ENCODE measurements around the gene WRAP73. TPM values are rescaled to one million over a fixed set of nuclear protein-coding genes. Genes with fewer than 3 reads are reported as not detected.

The WRAP73 gene
- total RNA-seq, 1 donor from 2014 or later = 47.7 TPM

DNA sequence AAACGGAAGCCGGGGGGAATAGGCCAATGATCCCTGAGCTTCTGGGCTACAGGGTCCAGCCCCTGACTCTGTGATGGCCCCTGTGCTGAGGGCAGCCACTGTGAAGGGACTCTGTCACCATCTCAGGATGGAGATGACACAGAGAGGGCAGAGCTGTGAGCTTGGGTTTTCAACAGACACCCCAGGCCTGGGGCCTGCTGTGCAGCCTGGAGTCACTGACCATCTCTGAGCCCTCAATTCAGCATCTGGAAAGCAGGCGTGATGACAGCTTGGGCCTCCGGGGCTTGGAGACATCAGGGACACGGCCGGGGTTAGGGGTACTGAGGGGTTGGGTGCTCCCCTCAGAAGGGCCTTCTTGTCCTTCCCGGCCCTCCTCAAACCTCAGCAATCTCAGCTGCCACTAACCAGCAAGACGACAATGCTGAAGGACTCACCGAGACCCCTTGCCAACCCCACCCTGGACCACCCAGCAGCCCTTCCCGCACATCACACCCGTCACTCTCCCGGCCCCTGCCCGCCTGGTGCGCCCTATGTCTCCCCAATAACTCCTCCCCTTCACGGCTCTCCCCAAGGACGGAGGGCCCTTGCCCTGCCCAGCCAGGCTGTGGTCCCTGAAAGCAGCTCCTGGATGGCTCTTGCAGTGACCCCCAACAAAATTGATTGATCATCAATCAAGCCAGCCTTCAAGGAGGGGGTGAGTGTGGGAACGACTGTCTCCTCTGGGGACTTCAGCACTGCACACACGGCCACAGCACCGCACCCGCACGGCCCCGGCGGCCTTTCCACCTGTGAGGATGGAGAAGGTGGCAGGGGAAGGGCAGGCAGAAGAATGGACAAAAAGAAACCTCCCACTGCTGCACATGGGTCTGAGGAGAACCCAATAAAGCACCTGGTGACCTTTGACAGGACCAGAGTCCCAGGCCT lies 42.9 kb downstream of the WRAP73 start:
- Mint-ChIP-seq H3K36me3 (ENCODE audit: unreplicated experiment) (no peaks in the 10 kb centered on the region), H3K27ac (ENCODE audit: unreplicated experiment) (no peak overlapping the region), H3K9me3 (ENCODE audit: unreplicated experiment) (peaks cover 4% of the 10 kb centered on the region), H3K4me1 (ENCODE audit: low read depth, unreplicated experiment) (peaks cover 21% of the 10 kb centered on the region), H3K27me3 (ENCODE audit: unreplicated experiment) (peaks cover 8% of the 10 kb centered on the region), H3K4me3 (ENCODE audit: unreplicated experiment) (no peak overlapping the region)
- no peak for DNase-seq
- TF ChIP-seq, protein P1, sequence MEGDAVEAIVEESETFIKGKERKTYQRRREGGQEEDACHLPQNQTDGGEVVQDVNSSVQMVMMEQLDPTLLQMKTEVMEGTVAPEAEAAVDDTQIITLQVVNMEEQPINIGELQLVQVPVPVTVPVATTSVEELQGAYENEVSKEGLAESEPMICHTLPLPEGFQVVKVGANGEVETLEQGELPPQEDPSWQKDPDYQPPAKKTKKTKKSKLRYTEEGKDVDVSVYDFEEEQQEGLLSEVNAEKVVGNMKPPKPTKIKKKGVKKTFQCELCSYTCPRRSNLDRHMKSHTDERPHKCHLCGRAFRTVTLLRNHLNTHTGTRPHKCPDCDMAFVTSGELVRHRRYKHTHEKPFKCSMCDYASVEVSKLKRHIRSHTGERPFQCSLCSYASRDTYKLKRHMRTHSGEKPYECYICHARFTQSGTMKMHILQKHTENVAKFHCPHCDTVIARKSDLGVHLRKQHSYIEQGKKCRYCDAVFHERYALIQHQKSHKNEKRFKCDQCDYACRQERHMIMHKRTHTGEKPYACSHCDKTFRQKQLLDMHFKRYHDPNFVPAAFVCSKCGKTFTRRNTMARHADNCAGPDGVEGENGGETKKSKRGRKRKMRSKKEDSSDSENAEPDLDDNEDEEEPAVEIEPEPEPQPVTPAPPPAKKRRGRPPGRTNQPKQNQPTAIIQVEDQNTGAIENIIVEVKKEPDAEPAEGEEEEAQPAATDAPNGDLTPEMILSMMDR (IDR thresholded peaks at IDR 0.05; ENCODE audit: partially characterized antibody, unreplicated experiment) = no peak

DNA sequence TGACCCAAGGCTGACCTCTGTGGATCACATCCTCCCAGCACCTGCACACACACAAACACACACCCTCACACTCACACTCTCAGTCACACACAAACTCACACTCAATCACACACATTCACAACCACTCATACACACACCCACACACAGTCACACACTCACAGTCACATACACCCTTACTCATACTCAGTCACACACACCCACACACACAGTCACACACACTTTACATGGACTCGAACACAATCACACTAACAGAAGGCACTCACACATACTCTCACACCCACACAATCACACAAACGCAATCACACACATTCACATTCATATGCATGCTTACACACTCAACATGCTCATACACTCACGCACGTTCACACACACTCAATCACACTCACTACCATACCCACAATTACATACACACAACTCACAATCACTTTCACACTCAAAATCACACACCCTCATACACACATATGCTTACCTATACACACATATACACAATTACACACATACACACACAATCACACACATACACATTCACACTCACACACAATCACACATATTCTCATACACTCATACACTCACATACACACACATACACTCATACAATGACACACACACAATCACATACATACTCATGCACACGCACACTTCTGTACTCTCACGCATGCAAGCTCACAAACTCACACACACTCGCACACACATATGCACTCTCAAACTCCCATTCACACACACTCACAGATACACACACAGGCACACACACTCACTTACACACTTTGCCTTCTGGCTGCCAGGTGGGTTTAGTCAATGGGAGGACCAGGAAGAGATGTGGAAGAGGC lies 44.7 kb downstream of the WRAP73 start:
- DNase-seq = no peak
- TF ChIP-seq, protein P1 (IDR thresholded peaks at IDR 0.05; ENCODE audit: partially characterized antibody, unreplicated experiment) = no peak
- Mint-ChIP-seq H3K36me3 (ENCODE audit: unreplicated experiment) (no peaks in the 10 kb centered on the region), H3K27me3 (ENCODE audit: unreplicated experiment) (peaks cover 4% of the 10 kb centered on the region), H3K4me1 (ENCODE audit: low read depth, unreplicated experiment) (peaks cover 20% of the 10 kb centered on the region), H3K9me3 (ENCODE audit: unreplicated experiment) (peaks cover 4% of the 10 kb centered on the region), H3K27ac (ENCODE audit: unreplicated experiment) (no peak overlapping the region), H3K4me3 (ENCODE audit: unreplicated experiment) (no peak overlapping the region)

GRCh38 chr1:3604468-3604974 lies 45.4 kb downstream of the WRAP73 start:
- Mint-ChIP-seq H3K36me3 (ENCODE audit: unreplicated experiment) (no peaks in the 10 kb centered on the region), H3K4me3 (ENCODE audit: unreplicated experiment) (no peak overlapping the region), H3K27ac (ENCODE audit: unreplicated experiment) (no peak overlapping the region), H3K9me3 (ENCODE audit: unreplicated experiment) (peaks cover 4% of the 10 kb centered on the region), H3K4me1 (ENCODE audit: low read depth, unreplicated experiment) (peaks cover 20% of the 10 kb centered on the region), H3K27me3 (ENCODE audit: unreplicated experiment) (peaks cover 4% of the 10 kb centered on the region)
- no peak for DNase-seq
- TF ChIP-seq, protein P1 (IDR thresholded peaks at IDR 0.05; ENCODE audit: partially characterized antibody, unreplicated experiment) = no peak

DNA sequence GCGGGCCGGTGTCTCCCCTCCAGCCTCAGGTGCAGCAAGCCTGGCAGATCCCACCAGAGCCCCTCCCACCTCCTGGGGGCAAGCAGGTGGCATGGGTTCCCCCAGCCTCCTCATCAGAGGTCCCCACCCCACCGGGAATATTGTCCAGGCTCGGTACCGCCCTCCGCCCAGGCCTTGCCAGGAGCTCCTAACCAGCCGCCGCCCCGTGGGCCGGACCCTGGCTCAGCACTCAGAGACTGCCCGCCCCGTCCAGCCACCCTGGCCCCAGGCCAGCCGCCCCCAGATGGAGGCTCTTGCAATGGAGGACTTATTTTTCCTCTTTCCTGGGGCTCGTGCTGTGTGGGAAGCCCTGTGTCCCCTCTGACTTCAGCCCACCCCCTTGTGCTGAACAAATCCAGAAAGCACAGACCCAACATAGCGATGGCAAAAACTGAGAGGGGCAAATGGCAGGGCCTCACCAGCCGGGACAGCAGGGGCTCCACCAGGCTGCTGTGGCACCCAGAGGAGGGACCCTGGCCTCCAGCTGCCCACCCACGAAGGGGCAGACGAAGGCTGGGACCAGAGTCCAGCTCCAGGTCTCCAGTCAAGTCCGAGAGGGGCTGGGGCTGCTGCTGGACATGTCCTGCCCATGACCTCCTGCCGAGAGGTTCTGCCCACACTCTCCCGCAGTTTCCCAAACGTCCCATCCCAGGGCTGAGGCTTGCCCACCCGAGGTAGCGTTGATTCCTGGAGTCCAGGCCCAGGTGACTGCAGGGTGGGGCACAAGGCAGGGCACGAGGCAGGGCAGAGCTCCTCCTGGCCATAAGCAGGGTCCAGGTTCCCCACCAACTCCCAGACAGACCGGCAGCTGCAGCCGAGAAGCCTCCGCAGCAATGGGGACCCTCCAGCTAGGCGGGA lies 46.1 kb downstream of the WRAP73 start:
- no peak for DNase-seq
- Mint-ChIP-seq H3K4me1 (ENCODE audit: low read depth, unreplicated experiment) (peaks cover 13% of the 10 kb centered on the region), H3K9me3 (ENCODE audit: unreplicated experiment) (peaks cover 4% of the 10 kb centered on the region), H3K4me3 (ENCODE audit: unreplicated experiment) (no peak overlapping the region), H3K27ac (ENCODE audit: unreplicated experiment) (no peak overlapping the region), H3K36me3 (ENCODE audit: unreplicated experiment) (no peaks in the 10 kb centered on the region), H3K27me3 (ENCODE audit: unreplicated experiment) (peaks cover 4% of the 10 kb centered on the region)
- TF ChIP-seq, protein P1 (IDR thresholded peaks at IDR 0.05; ENCODE audit: partially characterized antibody, unreplicated experiment) = no peak

All from glutamatergic neuron (in vitro differentiated cells).